Right cardiac atrium (tissue), 5 donors: ENCODE data around the gene SALL4. TPM values are rescaled to one million over a fixed set of nuclear protein-coding genes. Genes with fewer than 3 reads are reported as not detected.
"Not testable (repeated sequence)": the region's sequence is repeated elsewhere in the genome, so short reads cannot be mapped to it uniquely, and the experiment has no call there.

Experiments
- ATAC-seq, 2 donors: fragments of 200-7000 bp; cut with Tn5 transposase; one replicate each; pipeline versions ENCODE4 v1.8.0 to v1.9.1; 2020; ENCODE audit warnings: moderate library complexity in 2 of 2, mild to moderate bottlenecking in 1 of 2
- DNase-seq, 3 donors: peaks; one replicate each; pipeline ENCODE4 v3.0.0-alpha.2; 2020
- H3K27ac ChIP-seq: one replicate; pipeline ENCODE4 v1.5.1; 2013; ENCODE audit warnings: mild to moderate bottlenecking, low read length, control low read depth, moderate library complexity
- H3K27me3 ChIP-seq: one replicate; pipeline ENCODE4 v1.6.1; 2013; ENCODE audit not compliant: control insufficient read depth, insufficient read depth
- H3K4me1 ChIP-seq: one replicate; pipeline ENCODE4 v1.6.1; 2013; ENCODE audit warnings: low read length; ENCODE audit not compliant: control insufficient read depth, insufficient read depth
- H3K4me3 ChIP-seq: one replicate; pipeline ENCODE4 v1.5.1; 2013; ENCODE audit warnings: low read length, control low read depth
- H3K9me3 ChIP-seq: one replicate; pipeline ENCODE4 v1.6.1; 2013; ENCODE audit warnings: low read length; ENCODE audit not compliant: control insufficient read depth
- WGBS: extraction: QIAGEN DNeasy Blood & Tissue Kit; methylation state at CpG from one replicate; pipeline ENCODE4 v1.1.7; 2013; 5-methylcytosine and 5-hydroxymethylcytosine counted together
- intact Hi-C, 4 donors: fragments of 100-400 bp; cut with DNase I; formaldehyde crosslinking; loops; one replicate each; pipeline versions ENCODE4 v1.11.0 to v1.14.0; 2022 to 2023
- polyA plus RNA-seq: library from polyadenylated mRNA; stranded (reverse); fragments of 200-250 nt; gene quantifications from one replicate; pipeline ENCODE4 v1.2.3, GENCODE V29; 2013
- total RNA-seq, 4 donors: library from RNA; stranded (reverse); fragmentation: NEBNext Ultra II Directional; extraction: Animal tissue kit (Norgen Biotek cat#: 25700); gene quantifications; one replicate each; pipeline ENCODE4 v1.2.1, GENCODE V29; 2021
- donor health status: healthy with polysubstance abuse.
- donor health status: DM: no; HTN: yes; CAD: no.
- donor health status: DM: no; HTN: no; CAD: no.
- donor health status: DM: no; HTN: yes; CAD: no; lungs with severe emphysema.
- donor health status: DM: yes; HTN: yes; CAD: no.

Gene SALL4
- total and polyA plus RNA-seq, 5 donors, result 0.09 TPM; not detected in 4

DNA sequence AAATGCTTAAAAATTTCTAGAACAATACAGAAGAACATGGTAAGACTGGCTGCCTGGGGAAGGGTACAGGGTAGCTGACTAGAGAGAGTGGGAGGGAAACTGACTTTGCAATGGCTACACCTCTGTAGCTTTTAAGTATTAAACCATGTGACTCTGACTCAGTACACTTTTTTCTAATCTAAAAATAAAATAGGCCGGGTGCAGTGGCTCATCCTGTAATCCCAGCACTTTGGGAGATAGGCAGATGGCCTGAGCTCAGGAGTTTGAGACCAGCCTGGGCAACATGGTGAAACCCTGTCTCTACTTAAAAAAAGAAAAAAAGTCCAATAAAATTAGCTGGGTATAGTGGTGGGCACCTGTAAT lies 52.7 kb downstream of the SALL4 start:
- WGBS, result 21% methylated on average over 1 of the region's 1 CpG
- H3K9me3 ChIP-seq, result no peaks in the 10 kb centered on the region
- no peak overlapping the region for H3K27ac ChIP-seq
- H3K27me3 ChIP-seq, result no peaks in the 10 kb centered on the region
- no peak overlapping the region for H3K4me3 ChIP-seq
- ATAC-seq (peak; percentile 37 to 42), DNase-seq (no peak)
- peaks cover 10% of the 10 kb centered on the region for H3K4me1 ChIP-seq
- intact Hi-C loops, result no loop called here

DNA sequence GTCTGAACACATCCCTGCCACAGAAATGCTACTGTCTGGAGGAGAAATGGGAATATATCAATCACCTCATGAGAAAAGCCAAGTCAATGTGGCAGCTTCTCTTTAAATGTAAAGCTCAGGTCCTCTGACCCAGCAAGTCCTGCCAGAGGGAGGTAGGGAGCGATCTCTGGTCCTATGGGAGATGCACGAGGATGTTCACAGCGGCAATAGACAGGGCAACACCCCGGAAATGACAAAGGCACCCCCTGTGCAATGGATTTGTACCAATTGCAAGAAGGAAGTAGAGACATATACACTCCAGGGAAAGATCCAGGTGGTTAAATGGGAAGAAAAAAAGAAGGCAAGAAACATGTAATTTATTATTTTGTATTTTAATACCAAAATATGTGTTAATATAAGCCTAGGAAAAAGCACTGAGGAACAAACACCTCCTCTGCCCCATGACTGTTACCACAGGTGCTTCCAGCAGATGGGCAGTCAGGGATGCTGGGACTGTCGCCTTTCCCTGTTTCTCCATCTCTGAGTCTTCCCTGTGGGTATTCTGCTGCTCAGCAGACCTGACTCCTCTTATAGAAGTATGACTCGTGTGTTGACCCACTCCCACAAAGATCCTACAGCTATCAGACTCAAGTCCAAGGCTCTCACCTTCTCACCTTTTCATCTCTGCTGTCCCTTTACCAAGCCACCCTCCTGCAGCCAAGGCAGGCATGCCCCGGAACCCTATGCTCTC lies 55.0 kb downstream of the SALL4 start:
- H3K27ac ChIP-seq, result no peak overlapping the region
- DNase-seq, result no peak
- no peak for ATAC-seq
- H3K27me3 ChIP-seq, result no peaks in the 10 kb centered on the region
- H3K4me1 ChIP-seq, result peaks cover 10% of the 10 kb centered on the region
- WGBS, result 79% methylated on average over 7 of the region's 7 CpGs
- no peaks in the 10 kb centered on the region for H3K9me3 ChIP-seq
- no peak overlapping the region for H3K4me3 ChIP-seq
- intact Hi-C loops, result no loop called here

DNA sequence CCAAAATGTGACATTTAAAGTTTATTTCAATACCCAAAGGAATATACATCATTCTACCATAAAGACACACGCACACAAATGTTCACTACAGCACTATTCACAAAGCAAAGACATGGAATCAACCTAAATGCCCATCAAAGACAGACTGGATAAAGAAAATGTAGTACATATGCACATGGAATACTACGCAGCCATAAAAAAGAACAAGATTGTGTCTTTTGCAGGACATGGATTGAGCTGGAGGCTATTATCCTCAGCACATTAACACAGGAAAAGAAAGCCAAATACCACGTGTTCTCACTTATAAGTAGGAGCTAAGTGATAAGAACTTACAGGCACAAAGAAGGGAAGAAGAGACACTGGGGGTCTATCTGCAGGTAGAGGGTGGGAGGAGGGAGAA lies 56.5 kb downstream of the SALL4 start:
- Histone ChIP-seq H3K27me3 (no peaks in the 10 kb centered on the region), H3K4me3 (no peak overlapping the region), H3K27ac (no peak overlapping the region), H3K4me1 (peaks cover 6% of the 10 kb centered on the region), H3K9me3 (no peaks in the 10 kb centered on the region)
- WGBS, result 89% methylated on average over 3 of the region's 3 CpGs
- DNase-seq, result no peak
- no peak for ATAC-seq
- intact Hi-C loops, result no loop called here

DNA sequence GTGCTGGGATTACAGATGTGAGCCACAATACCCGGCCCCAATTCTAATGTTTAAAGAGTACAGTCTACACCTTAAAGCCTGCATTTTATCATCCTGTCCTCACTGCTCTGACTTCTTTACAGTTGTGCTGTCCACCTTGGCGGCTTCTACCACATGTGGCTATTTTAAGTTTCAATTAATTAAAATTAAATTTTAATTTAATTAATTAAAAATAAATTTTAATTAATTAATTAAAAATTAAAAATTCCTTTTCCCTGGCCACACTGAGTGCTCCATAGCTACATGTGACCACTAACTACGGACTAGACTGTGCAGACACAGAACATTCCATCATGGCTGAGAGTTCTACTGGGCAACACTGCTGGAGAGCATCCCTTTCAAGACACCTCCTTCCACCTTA lies 61.5 kb downstream of the SALL4 start:
- no peaks in the 10 kb centered on the region for H3K27me3 ChIP-seq
- no peak overlapping the region for H3K4me3 ChIP-seq
- intact Hi-C loops, result no loop called here
- H3K9me3 ChIP-seq, result no peaks in the 10 kb centered on the region
- ATAC-seq (no peak), DNase-seq (no peak)
- H3K27ac ChIP-seq, result no peak overlapping the region
- WGBS, result 96% methylated on average over 3 of the region's 3 CpGs
- no peaks in the 10 kb centered on the region for H3K4me1 ChIP-seq

DNA sequence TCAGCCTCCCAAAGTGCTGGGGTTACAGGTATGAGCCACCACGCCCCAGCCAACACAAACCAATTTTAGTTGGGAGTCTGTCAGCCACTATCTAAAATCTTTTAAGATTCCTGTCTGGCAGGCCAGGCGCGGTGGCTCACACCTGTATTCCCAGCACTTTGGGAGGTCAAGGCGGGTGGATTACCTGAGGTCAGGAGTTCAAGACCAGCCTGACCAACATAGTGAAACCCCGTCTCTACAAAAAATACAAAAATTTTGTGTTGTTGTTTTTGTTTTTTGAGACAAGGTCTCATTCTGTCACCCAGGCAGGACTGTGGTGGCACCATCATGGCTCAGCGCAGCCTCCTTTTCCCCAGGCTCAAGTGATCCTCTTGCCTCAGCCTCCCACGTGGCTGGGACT lies 62.0 kb downstream of the SALL4 start:
- DNase-seq, intact Hi-C loops, H3K4me3 ChIP-seq, ATAC-seq, H3K27me3 ChIP-seq, H3K4me1 ChIP-seq, H3K9me3 ChIP-seq, H3K27ac ChIP-seq: not testable (repeated sequence)
- 96% methylated on average over 7 of the region's 7 CpGs for WGBS

DNA sequence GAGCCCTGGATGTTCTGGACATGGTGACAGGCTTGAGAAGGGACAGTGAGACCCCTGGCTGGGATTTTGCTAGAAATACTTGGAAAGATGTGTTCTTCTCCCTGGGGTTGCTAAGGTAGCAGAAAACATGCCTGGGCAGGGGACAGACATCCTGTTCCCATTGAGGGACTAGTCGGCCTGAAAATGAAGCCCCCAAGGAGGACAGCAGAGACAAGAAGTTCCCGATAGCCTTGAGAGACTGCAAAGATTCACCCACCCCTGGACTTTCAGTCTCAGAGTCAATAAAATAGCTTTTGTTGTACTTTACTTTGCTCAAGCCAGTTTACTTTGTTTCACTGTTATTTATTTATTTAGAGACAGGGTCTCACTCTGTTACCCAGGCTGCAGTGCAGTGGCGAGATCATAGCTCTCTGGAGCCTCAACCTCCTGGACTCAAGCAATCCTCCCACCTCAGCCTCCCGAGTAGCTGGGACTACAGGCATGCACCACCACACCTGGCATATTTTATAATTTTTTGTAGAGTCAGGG lies 62.5 kb downstream of the SALL4 start:
- 87% methylated on average over 4 of the region's 4 CpGs for WGBS
- DNase-seq, result no peak
- no peak for ATAC-seq
- Histone ChIP-seq H3K27ac (no peak overlapping the region), H3K4me1 (no peaks in the 10 kb centered on the region), H3K9me3 (no peaks in the 10 kb centered on the region), H3K4me3 (no peak overlapping the region), H3K27me3 (no peaks in the 10 kb centered on the region)
- intact Hi-C loops, result no loop called here

DNA sequence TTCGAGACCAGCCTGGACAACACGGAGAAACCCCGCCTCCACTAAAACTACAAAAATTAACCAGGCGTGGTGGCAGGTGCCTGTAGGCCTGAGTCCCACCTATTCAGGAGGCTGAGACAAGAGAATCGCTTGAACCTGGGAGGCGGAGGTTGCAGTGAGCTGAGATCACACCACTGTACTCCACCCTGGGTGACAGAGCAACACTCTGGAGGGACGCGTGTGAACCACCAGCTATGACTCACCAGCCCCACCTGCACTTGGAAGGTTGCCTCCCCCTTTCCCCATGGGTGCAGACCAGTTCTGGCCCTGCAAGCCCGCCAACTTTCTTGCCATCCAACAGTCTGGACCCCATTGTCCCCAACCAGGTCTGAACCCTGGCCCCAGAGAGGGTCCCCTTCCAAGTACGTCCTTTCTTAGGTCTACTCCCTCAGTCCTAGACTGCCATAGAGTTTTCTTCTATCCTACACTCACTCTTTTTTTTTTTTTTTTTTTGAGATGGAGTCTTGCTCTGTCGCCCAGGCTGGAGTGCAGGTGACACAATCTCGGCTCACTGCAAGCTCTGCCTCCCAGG lies 63.4 kb downstream of the SALL4 start:
- intact Hi-C loops, result no loop called here
- WGBS, result 93% methylated on average over 12 of the region's 12 CpGs
- no peak overlapping the region for H3K4me3 ChIP-seq
- no peaks in the 10 kb centered on the region for H3K4me1 ChIP-seq
- no peak for DNase-seq
- H3K9me3 ChIP-seq, result no peaks in the 10 kb centered on the region
- no peak for ATAC-seq
- no peak overlapping the region for H3K27ac ChIP-seq
- H3K27me3 ChIP-seq, result no peaks in the 10 kb centered on the region

DNA sequence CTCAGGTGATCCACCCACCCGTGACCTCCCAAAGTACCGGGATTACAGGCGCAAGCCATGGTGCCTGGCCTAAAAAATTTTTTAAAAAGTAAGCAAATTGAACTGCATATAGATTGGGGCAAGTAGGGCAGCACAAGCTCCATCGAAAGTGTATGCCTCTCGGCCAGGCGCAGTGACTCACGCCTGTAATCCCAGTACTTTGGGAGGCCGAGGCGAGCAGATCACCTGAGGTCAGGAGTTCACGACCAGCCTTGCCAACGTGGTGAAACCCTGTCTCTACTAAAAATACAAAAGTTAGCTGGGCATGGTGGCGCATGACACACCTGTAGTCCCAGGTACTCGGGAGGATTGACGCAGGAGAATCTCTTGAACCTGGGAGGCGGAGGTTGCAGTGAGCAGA lies 64.1 kb downstream of the SALL4 start:
- H3K4me3 ChIP-seq, H3K9me3 ChIP-seq, ATAC-seq, DNase-seq, H3K27ac ChIP-seq, H3K4me1 ChIP-seq, H3K27me3 ChIP-seq, intact Hi-C loops: not testable (repeated sequence)
- WGBS, result 96% methylated on average over 15 of the region's 15 CpGs

DNA sequence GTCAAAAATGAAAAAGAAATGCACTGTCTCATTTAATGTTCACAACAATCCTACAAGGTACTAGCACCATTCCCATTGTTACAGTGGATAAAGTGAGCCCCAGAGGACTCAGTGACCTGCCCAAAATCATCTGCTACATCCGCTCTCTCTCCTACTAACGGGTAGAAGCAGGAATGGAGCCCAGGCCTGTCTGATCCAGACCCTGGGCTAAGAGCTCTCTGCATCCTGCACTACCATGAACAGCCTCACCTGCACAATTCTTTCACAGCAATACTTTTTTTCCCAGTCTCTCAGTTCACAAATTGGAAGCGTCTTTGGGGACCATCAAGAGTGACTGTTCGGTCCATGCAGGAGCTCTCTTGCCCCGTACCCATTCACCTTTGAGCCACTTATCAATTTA lies 65.4 kb downstream of the SALL4 start:
- intact Hi-C loops, result no loop called here
- no peak overlapping the region for H3K27ac ChIP-seq
- DNase-seq, result no peak
- ATAC-seq, result no peak
- no peaks in the 10 kb centered on the region for H3K4me1 ChIP-seq
- no peaks in the 10 kb centered on the region for H3K9me3 ChIP-seq
- no peaks in the 10 kb centered on the region for H3K27me3 ChIP-seq
- H3K4me3 ChIP-seq, result no peak overlapping the region
- 77% methylated on average over 5 of the region's 5 CpGs for WGBS

DNA sequence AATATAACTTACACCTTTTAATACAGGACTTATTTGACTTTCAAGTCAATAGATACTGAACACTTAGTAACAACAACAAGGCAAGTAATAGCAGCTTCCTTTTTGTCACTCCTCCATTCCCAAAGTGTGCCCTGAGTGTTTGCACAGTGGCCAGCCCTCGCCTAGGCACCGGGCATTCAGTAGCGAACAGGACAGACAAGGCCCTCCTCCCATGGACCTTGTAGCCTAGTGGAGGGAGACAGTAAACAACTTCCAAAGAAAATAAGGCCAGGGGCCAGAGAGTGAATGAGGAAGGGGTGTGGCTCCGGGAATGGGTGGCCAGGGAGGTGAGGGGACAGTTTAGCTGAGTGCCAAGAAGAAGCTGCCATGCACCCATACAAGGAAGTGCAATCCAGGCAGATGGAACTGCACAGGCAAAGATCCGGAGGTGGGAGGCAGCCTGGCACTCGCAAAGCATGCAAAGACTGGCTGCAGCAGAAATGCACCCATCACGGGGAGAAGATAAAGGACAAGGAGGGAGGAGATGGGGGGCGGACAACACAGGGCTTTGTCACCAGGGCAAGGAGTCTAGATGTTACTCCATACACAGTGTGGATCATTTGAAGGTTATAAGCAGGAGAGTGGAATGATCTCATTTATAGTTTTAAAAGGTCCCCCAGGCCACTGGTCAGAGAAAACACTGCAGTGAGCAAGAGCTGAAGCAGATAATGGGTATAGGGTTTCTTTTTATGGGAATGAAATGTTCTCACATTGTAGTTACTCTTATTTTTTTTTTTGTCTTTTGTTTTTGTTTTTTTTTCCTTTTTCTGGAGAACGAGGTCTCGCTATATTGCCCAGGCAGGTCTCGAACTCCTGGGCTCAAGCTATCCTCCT lies 66.4 kb downstream of the SALL4 start:
- H3K4me1 ChIP-seq, result peaks cover 3% of the 10 kb centered on the region
- no peak overlapping the region for H3K27ac ChIP-seq
- intact Hi-C loops, result no loop called here
- H3K4me3 ChIP-seq, result no peak overlapping the region
- H3K27me3 ChIP-seq, result no peaks in the 10 kb centered on the region
- no peaks in the 10 kb centered on the region for H3K9me3 ChIP-seq
- ATAC-seq (peak in 1 of 2 donors; percentile 14), DNase-seq (no peak)
- 70% methylated on average over 11 of the region's 11 CpGs for WGBS
